Activated CD4-positive, CD25-positive, alpha-beta regulatory T cell treated with anti-CD3 and anti-CD28 coated beads, Interleukin-2, amount 50 U/mL, for 16 hours (primary cell): ENCODE measurements around the gene LEUTX.

ENCODE experiments used
- DNase-seq: peaks from one replicate; pipeline ENCODE4 v3.0.0-alpha.2; 2020; ENCODE audit warnings: low read depth, low spot score

The LEUTX gene

GRCh38 chr19:39824143-39825092 lies 45.8 kb downstream of the LEUTX start:
- DNase-seq = peak; percentile 80

- DNase-seq = no peak
Measured at GRCh38 chr19:39825093-39825463, 46.4 kb downstream of the LEUTX start.

- DNase-seq = no peak
Measured at GRCh38 chr19:39825531-39826076, 47.0 kb downstream of the LEUTX start.

GRCh38 chr19:39826311-39826945 lies 47.8 kb downstream of the LEUTX start:
- no peak for DNase-seq

GRCh38 chr19:39827216-39827615 lies 48.6 kb downstream of the LEUTX start:
- DNase-seq = no peak

- no peak for DNase-seq
Measured at GRCh38 chr19:39828015-39828653, 49.5 kb downstream of the LEUTX start.

- no peak for DNase-seq
Measured at GRCh38 chr19:39828654-39829032, 50.0 kb downstream of the LEUTX start.

GRCh38 chr19:39829702-39830275 lies 51.1 kb downstream of the LEUTX start:
- no peak for DNase-seq

- no peak for DNase-seq
Measured at GRCh38 chr19:39830406-39830805, 51.8 kb downstream of the LEUTX start.

- DNase-seq = no peak
Measured at GRCh38 chr19:39830847-39831246, 52.2 kb downstream of the LEUTX start.

- no peak for DNase-seq
Measured at GRCh38 chr19:39831679-39832078, 53.0 kb downstream of the LEUTX start.

GRCh38 chr19:39832341-39833083 lies 53.9 kb downstream of the LEUTX start:
- no peak for DNase-seq

- DNase-seq = no peak
Measured at GRCh38 chr19:39833160-39833463, 54.5 kb downstream of the LEUTX start.

- peak; percentile 95 for DNase-seq
Measured at GRCh38 chr19:39833464-39834286, 55.0 kb downstream of the LEUTX start, which contains the start of gene DYRK1B. TSS of gene DYRK1B (minus strand) at chr19:39834162. CDS start at chr19:39831867, 2,295 bp downstream.

GRCh38 chr19:39834287-39834841 lies 55.7 kb downstream of the LEUTX start:
- DNase-seq = no peak
